Mesothelial cell of epicardium (in vitro differentiated cells): ENCODE results near the gene YEATS2. TPM values are rescaled to one million over a fixed set of nuclear protein-coding genes. Genes with fewer than 3 reads are reported as not detected.

Experiments
- DNase-seq, 2 experiments: peaks; one replicate each; pipeline ENCODE4 v3.0.0; 2021; ENCODE audit warnings: low spot score in 2 of 2; ENCODE audit not compliant: unreplicated experiment in 2 of 2
- H3K27ac Mint-ChIP-seq: 2 replicates; pipeline ENCODE4 v1.8.0; 2021; ENCODE audit warnings: mixed read lengths
- H3K27me3 Mint-ChIP-seq: 2 replicates; pipeline ENCODE4 v1.8.0; 2021; ENCODE audit warnings: low read depth, mixed read lengths
- H3K36me3 Mint-ChIP-seq: 2 replicates; pipeline ENCODE4 v1.8.0; 2021; ENCODE audit warnings: mixed read lengths
- H3K4me1 Mint-ChIP-seq: 2 replicates; pipeline ENCODE4 v1.8.0; 2021; ENCODE audit warnings: mixed read lengths
- H3K4me3 Mint-ChIP-seq: 2 replicates; pipeline ENCODE4 v1.8.0; 2021; ENCODE audit warnings: mild to moderate bottlenecking, moderate library complexity, mixed read lengths
- H3K9me3 Mint-ChIP-seq: 2 replicates; pipeline ENCODE4 v1.8.0; 2021; ENCODE audit warnings: mixed read lengths
- CTCF ChIP-seq: fragments of 200-600 bp; sonication (generic); IDR thresholded peaks from one replicate; pipeline ENCODE4 v1.5.0; 2021; ENCODE audit warnings: antibody characterized with exemption; ENCODE audit not compliant: unreplicated experiment
- total RNA-seq: library from RNA; stranded (reverse); gene quantifications from 3 replicates; pipeline ENCODE4 v1.2.1, GENCODE V29; 2021

The YEATS2 gene
- total RNA-seq, 1 donor from 2014 or later, result 72.7 TPM

DNA sequence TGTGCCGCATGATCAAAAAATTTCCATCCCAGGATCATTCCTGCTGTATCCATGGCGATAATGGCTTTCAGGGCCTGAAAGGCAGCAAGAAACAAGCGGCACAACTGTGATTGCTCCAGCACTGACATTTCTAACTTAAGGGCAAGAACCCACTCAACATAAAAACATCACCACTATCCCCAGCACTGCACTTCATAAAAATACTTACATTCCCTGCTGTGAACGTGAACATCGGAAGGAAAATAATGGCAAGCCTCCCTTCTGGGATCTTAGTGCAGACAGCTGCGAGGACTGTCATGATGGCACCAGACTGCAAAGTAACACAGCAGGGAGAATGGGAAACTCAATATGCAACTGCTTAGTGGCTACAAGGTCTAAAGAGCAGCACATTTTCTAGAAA is 135.9 kb downstream of the YEATS2 start:
- peaks cover 38% of the 10 kb centered on the region for H3K36me3 Mint-ChIP-seq
- H3K9me3 Mint-ChIP-seq, result no peaks in the 10 kb centered on the region
- H3K27ac Mint-ChIP-seq, result no peak overlapping the region
- H3K27me3 Mint-ChIP-seq, result no peaks in the 10 kb centered on the region
- TF ChIP-seq CTCF, result no peak
- H3K4me1 Mint-ChIP-seq, result no peaks in the 10 kb centered on the region
- no peak overlapping the region for H3K4me3 Mint-ChIP-seq
- no peak for DNase-seq

GRCh38 chr3:183837390-183837789 is 139.8 kb downstream of the YEATS2 start:
- H3K4me3 Mint-ChIP-seq, result no peak overlapping the region
- no peak overlapping the region for H3K27ac Mint-ChIP-seq
- H3K9me3 Mint-ChIP-seq, result no peaks in the 10 kb centered on the region
- H3K36me3 Mint-ChIP-seq, result peaks cover 46% of the 10 kb centered on the region
- no peaks in the 10 kb centered on the region for H3K4me1 Mint-ChIP-seq
- TF ChIP-seq CTCF, result no peak
- H3K27me3 Mint-ChIP-seq, result no peaks in the 10 kb centered on the region
- no peak for DNase-seq

GRCh38 chr3:183837894-183838293 is 140.3 kb downstream of the YEATS2 start:
- Mint-ChIP-seq H3K36me3 (peaks cover 41% of the 10 kb centered on the region), H3K4me3 (no peak overlapping the region), H3K27me3 (no peaks in the 10 kb centered on the region), H3K9me3 (no peaks in the 10 kb centered on the region), H3K27ac (no peak overlapping the region), H3K4me1 (no peaks in the 10 kb centered on the region)
- DNase-seq, result no peak
- TF ChIP-seq CTCF, result no peak

- Mint-ChIP-seq H3K27me3 (no peaks in the 10 kb centered on the region), H3K4me1 (peaks cover 5% of the 10 kb centered on the region), H3K9me3 (no peaks in the 10 kb centered on the region), H3K36me3 (peaks cover 30% of the 10 kb centered on the region), H3K27ac (no peak overlapping the region), H3K4me3 (no peak overlapping the region)
- no peak for TF ChIP-seq CTCF
- no peak for DNase-seq
These were observed 142.2 kb downstream of the YEATS2 start for GRCh38 chr3:183839751-183840150.

- H3K27ac Mint-ChIP-seq, result peak overlapping the region; percentile 87
- no peak for DNase-seq
- peaks cover 26% of the 10 kb centered on the region for H3K4me1 Mint-ChIP-seq
- no peaks in the 10 kb centered on the region for H3K27me3 Mint-ChIP-seq
- TF ChIP-seq CTCF, result no peak
- H3K4me3 Mint-ChIP-seq, result no peak overlapping the region
- no peaks in the 10 kb centered on the region for H3K9me3 Mint-ChIP-seq
- peaks cover 41% of the 10 kb centered on the region for H3K36me3 Mint-ChIP-seq
These were observed 147.0 kb downstream of the YEATS2 start for GRCh38 chr3:183844606-183845005.

DNA sequence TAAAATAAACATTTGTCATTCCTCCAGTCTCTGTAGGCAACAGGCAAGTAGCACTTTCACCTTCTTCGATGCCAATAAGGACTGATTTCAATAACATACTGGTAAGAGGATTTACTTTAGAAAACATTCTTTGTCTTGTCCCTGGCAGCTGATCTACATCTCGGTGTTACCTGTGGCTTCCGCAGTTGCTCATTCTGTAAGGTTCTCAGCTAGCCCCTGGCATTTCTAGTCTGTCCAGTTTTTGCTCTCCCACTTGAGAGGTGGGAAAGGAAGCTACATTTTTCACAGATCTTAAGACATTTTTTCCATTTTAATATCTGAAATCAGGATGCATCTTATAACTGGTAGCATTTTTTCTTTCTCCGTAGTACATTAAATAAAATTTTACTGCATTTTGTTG is 147.5 kb downstream of the YEATS2 start:
- H3K4me3 Mint-ChIP-seq, result peak overlapping the region; percentile 9
- H3K27ac Mint-ChIP-seq, result peak overlapping the region; percentile 91
- H3K27me3 Mint-ChIP-seq, result no peaks in the 10 kb centered on the region
- no peak for TF ChIP-seq CTCF
- H3K9me3 Mint-ChIP-seq, result no peaks in the 10 kb centered on the region
- H3K4me1 Mint-ChIP-seq, result peaks cover 26% of the 10 kb centered on the region
- H3K36me3 Mint-ChIP-seq, result peaks cover 40% of the 10 kb centered on the region
- no peak for DNase-seq
